ENCODE results near the gene PAX8.
"Not testable (repeated sequence)": the region's sequence is repeated elsewhere in the genome, so short reads cannot be mapped to it uniquely, and the experiment has no call there.

- TF ChIP-seq CTCF, EZH2 (IDR thresholded peaks at IDR 0.05): not testable (repeated sequence)
Measured at GRCh38 chr2:113318941-113319340, 40.2 kb upstream of the PAX8 start.
